Measurements from ENCODE around the gene TTYH1. TPM values are rescaled to one million over a fixed set of nuclear protein-coding genes. Genes with fewer than 3 reads are reported as not detected.

TTYH1 gene
- total RNA-seq, 2 donors from 2014 or later: 1.0 to 2.0 TPM

GRCh38 chr19:54387991-54388801 is 27.1 kb upstream of the TTYH1 start:
- Histone ChIP-seq H3K27ac (ENCODE audit: low read depth, low read length) (no peak overlapping the region), H3K4me1 (ENCODE audit: control insufficient read depth, insufficient read depth, low read length) (peaks cover 6% of the 10 kb centered on the region), H3K9me3 (ENCODE audit: control insufficient read depth, low read length) (no peaks in the 10 kb centered on the region), H3K27me3 (ENCODE audit: control insufficient read depth, insufficient read depth, low read length, poor library complexity, severe bottlenecking) (peaks cover 21% of the 10 kb centered on the region), H3K36me3 (ENCODE audit: control insufficient read depth, insufficient read depth, low read length) (no peaks in the 10 kb centered on the region), H3K9ac (ENCODE audit: extremely low read depth, low read length, poor library complexity, severe bottlenecking) (no peak overlapping the region), H3K4me3 (ENCODE audit: low read length) (peak overlapping the region; percentile 60)
- peaks cover 38% of the 10 kb centered on the region for H3K27me3 Mint-ChIP-seq (ENCODE audit: insufficient read depth)
- 37 to 48% methylated on average over 26 to 36 of the region's 36 CpGs for WGBS, 2 experiments (ENCODE audit: insufficient coverage in 1 of 2, insufficient read length in 1 of 2)
- no peak for TF ChIP-seq CTCF (conservative IDR thresholded peaks at IDR 0.05)
- H3K36me3 Mint-ChIP-seq (ENCODE audit: low read depth): no peaks in the 10 kb centered on the region
- no peak overlapping the region for H3K27ac Mint-ChIP-seq
- no peaks in the 10 kb centered on the region for H3K9me3 Mint-ChIP-seq
- peaks cover 8% of the 10 kb centered on the region for H3K4me1 Mint-ChIP-seq
- no peak for DNase-seq
- H3K4me3 Mint-ChIP-seq: peak overlapping the region; percentile 31

GRCh38 chr19:54388802-54389139 is 26.5 kb upstream of the TTYH1 start:
- peak overlapping the region; percentile 31 for H3K4me3 Mint-ChIP-seq
- Histone ChIP-seq H3K27me3 (ENCODE audit: control insufficient read depth, insufficient read depth, low read length, poor library complexity, severe bottlenecking) (peaks cover 21% of the 10 kb centered on the region), H3K4me3 (ENCODE audit: low read length) (peak overlapping the region; percentile 60), H3K9ac (ENCODE audit: extremely low read depth, low read length, poor library complexity, severe bottlenecking) (no peak overlapping the region), H3K27ac (ENCODE audit: low read depth, low read length) (no peak overlapping the region), H3K4me1 (ENCODE audit: control insufficient read depth, insufficient read depth, low read length) (peaks cover 6% of the 10 kb centered on the region), H3K9me3 (ENCODE audit: control insufficient read depth, low read length) (no peaks in the 10 kb centered on the region), H3K36me3 (ENCODE audit: control insufficient read depth, insufficient read depth, low read length) (no peaks in the 10 kb centered on the region)
- H3K9me3 Mint-ChIP-seq: no peaks in the 10 kb centered on the region
- WGBS, 2 experiments (ENCODE audit: insufficient coverage in 1 of 2, insufficient read length in 1 of 2): 73 to 81% methylated on average over 9 of the region's 9 CpGs
- peaks cover 8% of the 10 kb centered on the region for H3K4me1 Mint-ChIP-seq
- H3K27ac Mint-ChIP-seq: no peak overlapping the region
- no peak for TF ChIP-seq CTCF (conservative IDR thresholded peaks at IDR 0.05)
- H3K27me3 Mint-ChIP-seq (ENCODE audit: insufficient read depth): peaks cover 37% of the 10 kb centered on the region
- no peak for DNase-seq
- H3K36me3 Mint-ChIP-seq (ENCODE audit: low read depth): no peaks in the 10 kb centered on the region

GRCh38 chr19:54389553-54389952 is 25.7 kb upstream of the TTYH1 start:
- no peak for DNase-seq
- 84 to 91% methylated on average over 3 to 4 of the region's 4 CpGs for WGBS, 2 experiments (ENCODE audit: insufficient coverage in 1 of 2, insufficient read length in 1 of 2)
- no peaks in the 10 kb centered on the region for H3K9me3 Mint-ChIP-seq
- Histone ChIP-seq H3K27me3 (ENCODE audit: control insufficient read depth, insufficient read depth, low read length, poor library complexity, severe bottlenecking) (peaks cover 21% of the 10 kb centered on the region), H3K27ac (ENCODE audit: low read depth, low read length) (no peak overlapping the region), H3K4me1 (ENCODE audit: control insufficient read depth, insufficient read depth, low read length) (peaks cover 6% of the 10 kb centered on the region), H3K9ac (ENCODE audit: extremely low read depth, low read length, poor library complexity, severe bottlenecking) (no peak overlapping the region), H3K9me3 (ENCODE audit: control insufficient read depth, low read length) (no peaks in the 10 kb centered on the region), H3K36me3 (ENCODE audit: control insufficient read depth, insufficient read depth, low read length) (no peaks in the 10 kb centered on the region), H3K4me3 (ENCODE audit: low read length) (no peak overlapping the region)
- H3K4me3 Mint-ChIP-seq: no peak overlapping the region
- H3K27me3 Mint-ChIP-seq (ENCODE audit: insufficient read depth): peaks cover 42% of the 10 kb centered on the region
- H3K36me3 Mint-ChIP-seq (ENCODE audit: low read depth): no peaks in the 10 kb centered on the region
- H3K4me1 Mint-ChIP-seq: peaks cover 8% of the 10 kb centered on the region
- TF ChIP-seq CTCF (conservative IDR thresholded peaks at IDR 0.05): no peak
- H3K27ac Mint-ChIP-seq: no peak overlapping the region
